Measurements from ENCODE around the gene PRICKLE4.

The PRICKLE4 gene

GRCh38 chr6:41736800-41737555 lies 43.6 kb upstream of the PRICKLE4 start:
- H3K4me3 ChIP-seq (ENCODE audit: low read length), result no peak overlapping the region
- no peak overlapping the region for H3K27ac ChIP-seq (ENCODE audit: low read depth, low read length)
- no peak overlapping the region for H3K9ac ChIP-seq (ENCODE audit: low read length)
- H3K36me3 ChIP-seq (ENCODE audit: control insufficient read depth, insufficient read depth, low read length), result no peaks in the 10 kb centered on the region
- peaks cover 13% of the 10 kb centered on the region for H3K4me1 ChIP-seq (ENCODE audit: control insufficient read depth, insufficient read depth, low read length)
- H3K27me3 ChIP-seq (ENCODE audit: control insufficient read depth, insufficient read depth, low read length), result no peaks in the 10 kb centered on the region

- Histone ChIP-seq H3K4me3 (ENCODE audit: low read length) (no peak overlapping the region), H3K36me3 (ENCODE audit: control insufficient read depth, insufficient read depth, low read length) (no peaks in the 10 kb centered on the region), H3K27ac (ENCODE audit: low read depth, low read length) (no peak overlapping the region), H3K27me3 (ENCODE audit: control insufficient read depth, insufficient read depth, low read length) (no peaks in the 10 kb centered on the region), H3K9ac (ENCODE audit: low read length) (no peak overlapping the region), H3K4me1 (ENCODE audit: control insufficient read depth, insufficient read depth, low read length) (peaks cover 11% of the 10 kb centered on the region)
These were observed 42.9 kb upstream of the PRICKLE4 start for GRCh38 chr6:41737591-41738130.

DNA sequence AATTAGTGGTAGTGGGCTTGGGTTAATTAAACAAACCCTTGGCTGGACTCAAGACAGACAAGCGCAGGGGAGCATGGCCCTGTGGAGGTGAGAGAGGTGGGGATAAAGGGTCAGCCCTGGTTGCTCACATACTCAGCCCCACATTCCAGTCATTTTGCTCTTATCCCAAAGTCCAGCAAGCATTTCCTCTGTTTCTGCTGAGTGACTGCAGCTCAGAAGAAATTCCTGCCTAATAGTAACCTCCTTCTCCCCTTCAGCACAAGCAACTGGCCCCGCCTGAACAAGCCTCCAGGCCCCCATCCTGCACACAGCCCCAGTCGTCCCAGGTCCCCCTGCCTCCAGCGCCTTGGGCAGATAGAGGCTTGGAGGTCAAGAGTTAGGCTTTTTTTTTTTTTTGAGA lies 41.5 kb upstream of the PRICKLE4 start:
- H3K4me3 ChIP-seq (ENCODE audit: low read length), result no peak overlapping the region
- peaks cover 3% of the 10 kb centered on the region for H3K4me1 ChIP-seq (ENCODE audit: control insufficient read depth, insufficient read depth, low read length)
- no peaks in the 10 kb centered on the region for H3K27me3 ChIP-seq (ENCODE audit: control insufficient read depth, insufficient read depth, low read length)
- no peak overlapping the region for H3K27ac ChIP-seq (ENCODE audit: low read depth, low read length)
- no peak overlapping the region for H3K9ac ChIP-seq (ENCODE audit: low read length)
- H3K36me3 ChIP-seq (ENCODE audit: control insufficient read depth, insufficient read depth, low read length), result no peaks in the 10 kb centered on the region

DNA sequence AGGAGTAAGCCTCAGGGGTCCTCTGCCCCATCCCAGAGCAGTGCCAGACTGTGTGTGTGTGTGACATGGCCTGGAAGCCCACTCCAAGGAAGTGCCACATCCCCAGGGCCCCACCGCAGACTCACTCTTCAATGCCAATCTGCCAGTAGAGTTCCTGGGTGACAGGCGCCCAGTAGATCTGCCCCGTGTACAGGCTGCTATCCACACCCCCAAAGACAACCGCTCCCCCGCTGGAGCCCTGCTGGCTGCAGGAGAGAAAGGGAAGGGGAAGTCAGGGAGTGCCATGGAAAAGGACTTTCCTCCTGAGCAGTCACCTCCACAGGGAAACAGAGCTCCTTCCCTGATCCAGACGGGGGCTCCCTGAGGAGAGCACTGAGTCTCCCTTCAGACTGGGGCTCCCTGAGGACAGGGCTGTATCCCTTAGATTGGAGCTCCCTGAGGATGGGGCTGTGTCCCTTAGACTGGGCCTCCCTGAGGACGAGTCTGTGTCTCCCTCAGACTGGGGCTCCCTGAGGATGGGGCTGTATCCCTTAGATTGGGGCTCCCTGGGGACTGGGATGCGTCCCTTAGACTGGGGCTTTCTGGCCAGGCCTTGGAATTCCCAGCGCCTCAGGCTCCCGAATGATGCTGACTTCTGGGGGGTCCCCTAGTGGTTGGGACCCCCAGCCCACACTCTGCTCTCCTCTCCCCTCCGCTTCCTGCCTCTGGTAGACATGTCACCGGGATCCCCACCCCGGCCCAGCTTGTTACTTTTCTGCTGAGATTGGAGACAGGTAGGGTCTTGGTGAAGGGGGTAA lies 40.0 kb upstream of the PRICKLE4 start:
- Histone ChIP-seq H3K9ac (ENCODE audit: low read length) (no peak overlapping the region), H3K27me3 (ENCODE audit: control insufficient read depth, insufficient read depth, low read length) (no peaks in the 10 kb centered on the region), H3K4me1 (ENCODE audit: control insufficient read depth, insufficient read depth, low read length) (peaks cover 3% of the 10 kb centered on the region), H3K4me3 (ENCODE audit: low read length) (no peak overlapping the region), H3K27ac (ENCODE audit: low read depth, low read length) (no peak overlapping the region), H3K36me3 (ENCODE audit: control insufficient read depth, insufficient read depth, low read length) (no peaks in the 10 kb centered on the region)

GRCh38 chr6:41741625-41742490 lies 38.7 kb upstream of the PRICKLE4 start:
- Histone ChIP-seq H3K4me1 (ENCODE audit: control insufficient read depth, insufficient read depth, low read length) (no peaks in the 10 kb centered on the region), H3K36me3 (ENCODE audit: control insufficient read depth, insufficient read depth, low read length) (no peaks in the 10 kb centered on the region), H3K27me3 (ENCODE audit: control insufficient read depth, insufficient read depth, low read length) (no peaks in the 10 kb centered on the region), H3K9ac (ENCODE audit: low read length) (no peak overlapping the region), H3K4me3 (ENCODE audit: low read length) (no peak overlapping the region), H3K27ac (ENCODE audit: low read depth, low read length) (no peak overlapping the region)

DNA sequence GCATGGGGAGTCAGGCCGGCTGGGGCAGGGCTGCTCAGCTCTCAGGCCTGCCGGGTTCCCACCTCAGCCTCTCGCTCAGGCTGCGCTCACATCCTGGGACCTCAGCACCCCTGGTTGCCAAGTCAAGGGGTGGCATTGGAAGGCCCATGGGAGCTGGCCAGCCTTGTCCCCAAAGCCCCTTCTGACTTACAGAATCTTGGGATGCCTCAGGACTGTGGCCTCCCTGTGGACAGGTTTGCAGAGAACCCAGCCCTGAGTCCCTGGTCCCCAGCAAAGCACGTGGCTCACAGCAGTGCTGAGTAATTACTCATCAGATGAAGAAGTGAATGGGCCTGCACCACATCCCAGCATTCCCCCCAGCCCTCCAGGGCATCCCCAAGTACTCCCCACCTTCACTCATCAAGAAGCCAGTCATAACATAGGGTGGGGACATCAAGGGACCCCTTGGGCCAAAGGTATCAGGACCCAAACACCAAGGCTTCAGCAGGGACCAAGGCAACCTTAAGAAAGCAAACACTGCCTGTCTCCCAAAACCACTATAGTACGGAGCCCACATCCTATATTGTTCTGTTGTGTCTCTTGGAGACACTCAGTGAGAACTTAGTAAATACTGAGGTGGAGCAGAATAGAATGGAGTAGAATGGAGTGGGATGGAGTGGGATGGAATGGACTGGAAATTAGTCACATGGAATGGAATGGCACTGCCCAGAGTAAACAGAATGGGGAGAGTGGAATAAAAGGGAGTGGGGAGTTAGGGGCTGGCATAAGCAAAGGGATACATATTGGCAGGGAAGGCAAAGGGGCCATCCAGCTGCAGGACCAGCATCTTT lies 37.0 kb upstream of the PRICKLE4 start:
- Histone ChIP-seq H3K9ac (ENCODE audit: low read length) (no peak overlapping the region), H3K4me1 (ENCODE audit: control insufficient read depth, insufficient read depth, low read length) (no peaks in the 10 kb centered on the region), H3K27me3 (ENCODE audit: control insufficient read depth, insufficient read depth, low read length) (no peaks in the 10 kb centered on the region), H3K4me3 (ENCODE audit: low read length) (no peak overlapping the region), H3K36me3 (ENCODE audit: control insufficient read depth, insufficient read depth, low read length) (no peaks in the 10 kb centered on the region), H3K27ac (ENCODE audit: low read depth, low read length) (no peak overlapping the region)

DNA sequence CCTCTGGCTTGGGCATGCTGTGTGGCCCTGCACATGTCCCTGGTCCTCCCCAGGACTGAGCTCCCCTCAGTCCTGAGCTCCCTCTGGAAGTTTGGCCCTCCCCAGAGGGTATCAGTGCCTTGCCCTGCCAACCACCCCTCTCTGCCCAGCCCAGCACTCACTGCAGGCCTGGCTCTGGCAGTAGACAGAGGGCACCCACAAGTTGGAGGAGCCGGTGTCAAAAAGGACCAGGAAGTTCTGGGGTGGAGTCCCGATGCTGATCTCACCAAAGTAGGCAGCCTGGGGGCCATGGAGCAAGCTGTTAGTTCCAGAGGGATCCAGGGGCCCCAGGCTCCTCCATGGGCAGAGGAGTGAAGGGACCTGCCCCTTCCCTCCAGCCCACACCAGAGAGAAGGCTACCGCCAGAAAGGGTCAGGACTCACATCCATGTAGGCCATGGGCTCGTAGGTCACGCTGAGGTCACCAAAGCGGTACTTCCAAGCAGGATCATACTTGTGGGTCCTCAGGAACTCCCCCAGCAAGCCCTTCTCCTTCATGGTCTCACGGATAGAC lies 36.3 kb upstream of the PRICKLE4 start:
- no peaks in the 10 kb centered on the region for H3K4me1 ChIP-seq (ENCODE audit: control insufficient read depth, insufficient read depth, low read length)
- H3K27me3 ChIP-seq (ENCODE audit: control insufficient read depth, insufficient read depth, low read length), result no peaks in the 10 kb centered on the region
- no peaks in the 10 kb centered on the region for H3K36me3 ChIP-seq (ENCODE audit: control insufficient read depth, insufficient read depth, low read length)
- no peak overlapping the region for H3K27ac ChIP-seq (ENCODE audit: low read depth, low read length)
- no peak overlapping the region for H3K9ac ChIP-seq (ENCODE audit: low read length)
- no peak overlapping the region for H3K4me3 ChIP-seq (ENCODE audit: low read length)

GRCh38 chr6:41746107-41746506 lies 34.5 kb upstream of the PRICKLE4 start:
- H3K27me3 ChIP-seq (ENCODE audit: control insufficient read depth, insufficient read depth, low read length), result no peaks in the 10 kb centered on the region
- H3K27ac ChIP-seq (ENCODE audit: low read depth, low read length), result no peak overlapping the region
- no peaks in the 10 kb centered on the region for H3K36me3 ChIP-seq (ENCODE audit: control insufficient read depth, insufficient read depth, low read length)
- H3K9ac ChIP-seq (ENCODE audit: low read length), result no peak overlapping the region
- H3K4me1 ChIP-seq (ENCODE audit: control insufficient read depth, insufficient read depth, low read length), result no peaks in the 10 kb centered on the region
- H3K4me3 ChIP-seq (ENCODE audit: low read length), result no peak overlapping the region

GRCh38 chr6:41747256-41748101 lies 33.1 kb upstream of the PRICKLE4 start, which contains the start of gene PGC:
PGC (minus strand) TSS chr6:41747397; CDS start chr6:41747334, 63 bp downstream.
- H3K27ac ChIP-seq (ENCODE audit: low read depth, low read length), result no peak within 1 kb of the TSS

GRCh38 chr6:41748102-41748477 lies 32.5 kb upstream of the PRICKLE4 start:
- no peak overlapping the region for H3K4me3 ChIP-seq (ENCODE audit: low read length)
- H3K9ac ChIP-seq (ENCODE audit: low read length), result no peak overlapping the region
- H3K27ac ChIP-seq (ENCODE audit: low read depth, low read length), result no peak overlapping the region

More at GRCh38 chr6:41747256-41748101, 33.1 kb upstream of the PRICKLE4 start, which contains the start of gene PGC:
- no peak within 1 kb of the TSS for H3K9ac ChIP-seq (ENCODE audit: low read length)
- H3K27me3 ChIP-seq (ENCODE audit: control insufficient read depth, insufficient read depth, low read length), result no peaks in the 10 kb centered on the region
- no peaks in the 10 kb centered on the region for H3K4me1 ChIP-seq (ENCODE audit: control insufficient read depth, insufficient read depth, low read length)
- no peak within 1 kb of the TSS for H3K4me3 ChIP-seq (ENCODE audit: low read length)
- H3K36me3 ChIP-seq (ENCODE audit: control insufficient read depth, insufficient read depth, low read length), result no peaks in the 10 kb centered on the region

More at GRCh38 chr6:41748102-41748477, 32.5 kb upstream of the PRICKLE4 start:
- Histone ChIP-seq H3K4me1 (ENCODE audit: control insufficient read depth, insufficient read depth, low read length) (no peaks in the 10 kb centered on the region), H3K36me3 (ENCODE audit: control insufficient read depth, insufficient read depth, low read length) (no peaks in the 10 kb centered on the region), H3K27me3 (ENCODE audit: control insufficient read depth, insufficient read depth, low read length) (no peaks in the 10 kb centered on the region)
